Pancreas (tissue), 10 donors: ENCODE data around the gene CDC42BPB. TPM values are rescaled to one million over a fixed set of nuclear protein-coding genes. Genes with fewer than 3 reads are reported as not detected.

Experiments used
- ATAC-seq, 4 donors: fragments of 200-7000 bp; cut with Tn5 transposase; one replicate each; pipeline versions ENCODE4 v1.8.0 to v1.9.1; 2020; ENCODE audit warnings: mild to moderate bottlenecking in 4 of 4, moderate library complexity in 4 of 4
- DNase-seq, 6 donors: peaks; one replicate each; pipeline ENCODE4 v3.0.0-alpha.2; 2020
- FAIRE-seq: peaks from 2 replicates; lab custom pipeline; 2012; peaks lifted over from hg19 to GRCh38; lab: Jason Lieb, UNC
- H3K27ac ChIP-seq, 4 donors: fragments of 200-600 bp; sonication (generic); 1 replicate in 3 of 4; 2 replicates in 1 of 4; pipeline versions ENCODE4 v1.5.0 to v1.8.0; 2020
- H3K27me3 ChIP-seq, 4 donors: fragments of 200-600 bp; one replicate each; pipeline ENCODE4 v1.8.0; 2021
- H3K36me3 ChIP-seq, 3 donors: fragments of 200-600 bp; sonication (generic) in 1 of 3; one replicate each; pipeline versions ENCODE4 v1.5.0 to v1.8.0; 2020 to 2021
- H3K4me1 ChIP-seq, 3 donors: fragments of 200-600 bp; one replicate each; pipeline ENCODE4 v1.8.0; 2021
- H3K4me3 ChIP-seq, 4 donors: fragments of 200-600 bp; sonication (generic) in 2 of 4; one replicate each; pipeline versions ENCODE4 v1.5.0 to v1.8.0; 2020 to 2021
- H3K9me3 ChIP-seq, 4 donors: fragments of 200-600 bp; one replicate each; pipeline ENCODE4 v1.8.0; 2021
- CTCF ChIP-seq, 4 donors: fragments of 200-600 bp; sonication (generic) in 3 of 4; IDR thresholded peaks; one replicate each; pipeline versions ENCODE4 v1.5.0 to v1.8.0; 2021; ENCODE audit warnings: antibody characterized with exemption in 4 of 4
- WGBS, 2 donors: extraction: QIAGEN DNeasy Blood & Tissue Kit; methylation state at CpG; one replicate each; pipeline ENCODE4 v1.1.7; 2013; 5-methylcytosine and 5-hydroxymethylcytosine counted together
- intact Hi-C, 3 donors: fragments of 100-400 bp; cut with DNase I; formaldehyde crosslinking; loops; one replicate each; pipeline versions ENCODE4 v1.11.1 to v1.14.2; 2022
- polyA plus RNA-seq, 2 donors: library from polyadenylated mRNA; stranded (reverse); fragments of 200-250 nt; gene quantifications; one replicate each; pipeline ENCODE4 v1.2.3, GENCODE V29; 2013
- total RNA-seq, 6 donors: library from RNA; stranded (reverse); fragmentation: NEBNext Ultra II Directional in 4 of 6; extraction: Animal tissue kit (Norgen Biotek cat#: 25700) in 4 of 6; gene quantifications; one replicate each; pipeline versions ENCODE4 v1.2.1 to v1.2.4, GENCODE V29; 2021 to 2023
- donor health status: healthy with polysubstance abuse.
- donor health status: DM: no; HTN: no; CAD: no; lungs with moderate emphysema.
- donor health status: DM: no; HTN: no; CAD: no.
- donor health status: control.
- donor health status: control.
- donor health status: Bipolar disorder and iron deficiency.
- donor health status: DM: yes; HTN: yes; CAD: no.
- donor health status: DM: no; HTN: no; CAD: no.
- donor health status: DM: no; HTN: no; CAD: no.
- donor health status: DM: yes; HTN: yes; CAD: no.

Gene CDC42BPB
- total and polyA plus RNA-seq, 8 donors: 27.2 to 45.5 (median 32.7) TPM

DNA sequence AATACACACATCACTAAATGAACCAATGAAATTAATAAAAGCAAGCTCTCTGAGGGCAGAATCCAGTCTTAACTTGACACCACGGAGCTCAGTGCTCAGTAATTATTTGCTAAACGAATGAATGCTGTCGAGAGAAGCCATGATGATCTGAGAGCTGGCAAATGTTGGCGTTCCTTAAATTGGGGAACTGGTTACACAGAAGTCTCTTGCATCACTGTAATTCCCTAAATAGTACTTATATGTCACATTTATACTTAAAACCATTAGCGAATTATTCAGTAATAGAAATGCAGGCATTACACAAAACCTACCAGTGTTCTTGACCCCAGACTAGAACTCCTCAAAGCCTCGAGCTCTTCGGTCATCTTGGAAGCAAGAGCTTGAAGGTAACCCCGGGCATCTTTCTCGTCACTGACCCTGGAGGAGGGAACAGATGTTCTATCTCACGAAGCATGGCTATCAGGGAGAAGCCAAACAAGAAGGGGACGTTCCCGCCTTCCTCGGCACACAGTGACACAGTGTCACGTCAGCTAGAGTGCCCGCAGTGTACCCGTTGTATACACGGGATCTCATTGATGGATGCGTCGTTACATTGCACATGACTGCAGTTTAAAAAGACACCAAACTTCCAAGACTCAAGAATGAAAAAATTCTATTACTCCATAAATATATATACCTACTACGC is 91.2 kb downstream of the CDC42BPB start:
- DNase-seq: peak in 1 of 6 donors; percentile 8
- Histone ChIP-seq H3K27ac (no peak overlapping the region), H3K27me3 (no peaks in the 10 kb centered on the region), H3K36me3 (peaks cover 11 to 81% (median 49%) of the 10 kb centered on the region in 3 donors), H3K4me1 (no peaks in the 10 kb centered on the region), H3K4me3 (no peak overlapping the region), H3K9me3 (no peaks in the 10 kb centered on the region)
- ATAC-seq: no peak
- intact Hi-C loops: no loop called here
- 92 to 93% methylated on average over 20 of the region's 20 CpGs for WGBS, 2 donors
- no peak for TF ChIP-seq CTCF (IDR thresholded peaks at IDR 0.05)
- no peak for FAIRE-seq

DNA sequence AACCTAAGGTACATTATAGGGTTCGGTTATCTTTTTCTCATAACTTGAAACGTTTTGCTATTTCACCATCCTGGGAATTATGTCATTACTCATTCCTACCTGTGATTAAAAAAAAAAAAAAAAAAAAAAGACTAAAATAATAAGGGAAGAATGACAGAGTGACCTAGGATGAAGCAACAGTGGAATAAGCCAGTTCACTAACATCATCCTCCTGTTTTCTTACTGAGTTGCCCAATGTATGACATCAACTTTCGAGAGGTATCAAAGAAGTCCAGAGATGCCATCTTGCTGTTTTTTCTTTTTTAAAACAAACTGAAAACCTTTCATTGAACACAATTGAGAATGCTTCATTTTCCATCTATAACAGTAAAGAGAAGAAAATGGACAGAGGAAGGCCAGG is 92.1 kb downstream of the CDC42BPB start:
- FAIRE-seq: no peak
- intact Hi-C loops: no loop called here

DNA sequence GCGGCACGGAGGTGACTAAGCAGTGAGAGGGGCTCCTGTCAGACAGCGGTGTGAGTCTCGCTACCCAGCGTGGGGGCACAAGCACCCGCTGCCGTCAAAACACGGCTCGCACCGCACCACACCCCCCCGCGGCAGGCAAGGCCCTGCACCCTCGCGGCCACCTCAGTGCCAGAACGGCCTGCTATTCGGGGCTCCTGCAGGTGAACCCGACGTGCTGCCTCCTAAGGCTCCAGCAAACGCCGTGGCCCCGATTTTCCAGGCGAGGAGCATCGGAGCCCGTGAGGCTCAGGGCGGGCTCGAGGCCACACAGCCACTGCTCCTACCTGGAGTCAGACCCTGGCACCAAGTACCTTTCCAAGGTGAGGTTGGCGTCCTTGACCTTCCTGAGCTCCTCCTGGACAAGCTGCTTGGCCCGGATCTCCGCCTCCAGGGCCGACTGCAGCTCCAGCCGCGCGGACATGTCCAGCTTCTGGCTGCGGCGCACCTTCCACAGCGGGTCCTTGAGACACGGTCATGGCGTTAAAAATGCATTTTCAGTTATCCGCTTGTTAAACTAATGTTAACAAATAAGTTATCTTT is 93.1 kb downstream of the CDC42BPB start:
- WGBS, 2 donors: 95 to 97% methylated on average over 37 to 39 of the region's 39 CpGs

More for the DNA sequence above, 92.1 kb downstream of the CDC42BPB start:
- Histone ChIP-seq H3K27ac (no peak overlapping the region), H3K27me3 (no peaks in the 10 kb centered on the region), H3K4me3 (no peak overlapping the region), H3K36me3 (peaks cover 11 to 77% (median 45%) of the 10 kb centered on the region in 3 donors), H3K4me1 (no peaks in the 10 kb centered on the region), H3K9me3 (no peaks in the 10 kb centered on the region)
- DNase-seq (no peak), ATAC-seq (no peak)
- no peak for TF ChIP-seq CTCF (IDR thresholded peaks at IDR 0.05)
- WGBS, 2 donors: 74 to 75% methylated on average over 3 of the region's 3 CpGs

DNA sequence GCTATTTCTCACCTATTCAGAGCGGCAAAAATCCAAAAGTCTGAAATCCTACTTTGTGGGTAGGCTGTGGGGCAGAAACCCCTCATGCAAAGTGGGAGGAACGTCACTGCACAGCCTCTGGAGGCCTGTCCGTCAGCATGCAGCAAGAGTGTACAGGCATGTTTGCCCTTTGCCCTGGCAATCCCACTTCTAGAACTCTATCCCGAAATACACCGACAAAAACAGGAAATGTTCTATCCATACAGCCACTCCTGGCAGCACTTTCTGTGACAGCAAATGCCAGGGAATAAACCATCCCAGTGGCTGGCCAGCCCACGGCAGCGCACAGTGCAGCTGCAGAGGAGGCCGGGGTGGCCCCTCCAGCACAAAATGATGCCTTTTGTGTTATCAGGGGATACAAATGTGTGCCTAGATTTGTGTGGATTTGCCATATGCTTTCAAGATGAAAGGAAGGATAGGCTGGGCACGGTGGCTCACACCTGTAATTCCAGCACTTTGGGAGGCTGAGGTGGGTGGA is 95.2 kb downstream of the CDC42BPB start:
- FAIRE-seq: no peak
- ATAC-seq: no peak
- TF ChIP-seq CTCF (IDR thresholded peaks at IDR 0.05): no peak
- H3K36me3 ChIP-seq: peaks cover 11 to 76% (median 24%) of the 10 kb centered on the region in 3 donors
- H3K9me3 ChIP-seq: no peaks in the 10 kb centered on the region
- DNase-seq: no peak
- no peak overlapping the region for H3K27ac ChIP-seq
- no peaks in the 10 kb centered on the region for H3K27me3 ChIP-seq
- no peaks in the 10 kb centered on the region for H3K4me1 ChIP-seq
- no peak overlapping the region for H3K4me3 ChIP-seq
- WGBS, 2 donors: 91 to 92% methylated on average over 9 of the region's 9 CpGs
- intact Hi-C loops: no loop called here

More for the DNA sequence above, 93.1 kb downstream of the CDC42BPB start:
- ATAC-seq (no peak), FAIRE-seq (no peak), DNase-seq (peak in 1 of 6 donors; percentile 48)
- no peak for TF ChIP-seq CTCF (IDR thresholded peaks at IDR 0.05)
- intact Hi-C loops: no loop called here
- Histone ChIP-seq H3K4me1 (no peaks in the 10 kb centered on the region), H3K36me3 (peaks cover 11 to 74% (median 36%) of the 10 kb centered on the region in 3 donors), H3K27ac (no peak overlapping the region), H3K27me3 (no peaks in the 10 kb centered on the region), H3K9me3 (no peaks in the 10 kb centered on the region), H3K4me3 (no peak overlapping the region)

DNA sequence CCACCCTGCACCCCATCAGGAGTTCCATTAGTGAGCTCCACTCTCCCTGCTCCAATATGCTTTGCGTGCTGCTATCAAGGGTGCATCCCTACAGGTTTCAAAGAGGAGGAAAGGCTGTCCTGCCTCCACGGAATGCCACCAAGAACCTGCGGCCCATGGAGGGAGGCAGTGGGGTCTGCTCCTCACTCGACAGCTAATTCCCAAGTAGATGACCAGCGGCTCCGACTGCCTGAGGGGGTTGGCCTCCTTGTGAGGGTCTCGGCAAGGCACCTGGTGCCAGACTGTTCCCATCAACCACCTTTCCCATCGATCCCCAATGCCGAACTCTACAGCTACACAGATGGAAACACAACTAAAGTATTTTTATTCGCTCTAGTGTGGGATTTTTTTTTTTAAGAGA is 98.9 kb downstream of the CDC42BPB start:
- no peaks in the 10 kb centered on the region for H3K9me3 ChIP-seq
- TF ChIP-seq CTCF (IDR thresholded peaks at IDR 0.05): no peak
- peaks cover 0 to 68% (median 20%) of the 10 kb centered on the region in 3 donors for H3K36me3 ChIP-seq
- H3K4me1 ChIP-seq: no peaks in the 10 kb centered on the region
- FAIRE-seq: no peak
- DNase-seq: no peak
- H3K27me3 ChIP-seq: no peaks in the 10 kb centered on the region
- no peak overlapping the region for H3K27ac ChIP-seq
- intact Hi-C loops: no loop called here
- no peak overlapping the region for H3K4me3 ChIP-seq
- WGBS, 2 donors: 95% methylated on average over 10 of the region's 10 CpGs
- ATAC-seq: no peak
